OCI-LY3 (cell line): ENCODE data around the gene GAL3ST3.
"Not testable (repeated sequence)": the region's sequence is repeated elsewhere in the genome, so short reads cannot be mapped to it uniquely, and the experiment has no call there.

ENCODE experiments used
- H2AFZ ChIP-seq: fragments of 200-600, 300-600 bp; shearing (Covaris generic); 2 replicates; pipeline ENCODE4 v1.6.0; 2014; ENCODE audit warnings: antibody characterized with exemption, low read depth, low read length
- H3K27ac ChIP-seq: fragments of 200-600, 300-600 bp; sonication (generic); 2 replicates; pipeline ENCODE4 v1.5.1; 2014; ENCODE audit warnings: mild to moderate bottlenecking, low read length, moderate library complexity, mixed read lengths
- H3K27me3 ChIP-seq: fragments of 200-600, 300-600 bp; sonication (generic); 2 replicates; pipeline ENCODE4 v1.6.1; 2014; ENCODE audit warnings: low read depth, low read length, mixed read lengths
- H3K36me3 ChIP-seq: fragments of 200-600, 300-600 bp; sonication (generic); replicated peaks from 2 replicates; pipeline ENCODE3; 2014; ENCODE audit warnings: low read depth, low read length, mixed read lengths
- H3K4me1 ChIP-seq: fragments of 300-600, 200-600 bp; sonication (generic); 2 replicates; pipeline ENCODE4 v1.6.1; 2014; ENCODE audit warnings: low read length, mixed read lengths
- H3K4me2 ChIP-seq: fragments of 200-600, 300-600 bp; sonication (generic); 2 replicates; pipeline ENCODE4 v1.6.1; 2014; ENCODE audit warnings: low read length, mixed read lengths
- H3K4me3 ChIP-seq: fragments of 300-600, 200-600 bp; sonication (generic); 2 replicates; pipeline ENCODE4 v1.5.1; 2014; ENCODE audit warnings: antibody characterized with exemption, mild to moderate bottlenecking, low read length, moderate library complexity
- H3K79me2 ChIP-seq: fragments of 300-600, 200-600 bp; shearing (Covaris generic); 2 replicates; pipeline ENCODE4 v1.6.1; 2014; ENCODE audit warnings: mild to moderate bottlenecking, low read length, mixed read lengths
- H3K9ac ChIP-seq: fragments of 300-600, 200-600 bp; shearing (Covaris generic); 2 replicates; pipeline ENCODE4 v1.6.0; 2014; ENCODE audit warnings: mild to moderate bottlenecking, low read length, moderate library complexity
- H3K9me3 ChIP-seq: fragments of 200-600, 300-600 bp; shearing (Covaris generic); 2 replicates; pipeline ENCODE4 v1.6.1; 2014; ENCODE audit warnings: low read length, mixed read lengths; ENCODE audit not compliant: insufficient read depth
- H4K20me1 ChIP-seq: fragments of 200-600, 300-600 bp; sonication (generic); 2 replicates; pipeline ENCODE4 v1.6.1; 2016; ENCODE audit warnings: low read length, mixed read lengths; ENCODE audit not compliant: insufficient read depth
- CTCF ChIP-seq: fragments of 200-600, 300-600 bp; sonication (generic); IDR thresholded peaks from 2 replicates; pipeline ENCODE4 v1.5.1; 2014; ENCODE audit warnings: antibody characterized with exemption, low read length, low read depth
- EZH2phosphoT487 ChIP-seq: fragments of 200-600 bp; shearing (Covaris generic); IDR thresholded peaks from 2 replicates; pipeline ENCODE4 v1.6.1; 2018; ENCODE audit warnings: antibody characterized with exemption, mixed run types, low read depth

Gene GAL3ST3

GRCh38 chr11:66081505-66081904, 32.5 kb upstream of the GAL3ST3 start:
- H3K27me3 ChIP-seq, result no peaks in the 10 kb centered on the region
- peak overlapping the region; percentile 22 for H3K4me3 ChIP-seq
- no peaks in the 10 kb centered on the region for H3K9me3 ChIP-seq
- TF ChIP-seq EZH2phosphoT487, result no peak
- TF ChIP-seq CTCF, result no peak
- no peak overlapping the region for H2AFZ ChIP-seq
- peak overlapping the region; percentile 2; the same call in 1 of the 2 replicates for H3K9ac ChIP-seq
- H3K36me3 ChIP-seq, result no peaks in the 10 kb centered on the region
- peak overlapping the region; percentile 1; the same call in 1 of the 2 replicates for H3K27ac ChIP-seq
- H3K79me2 ChIP-seq, result no peaks in the 10 kb centered on the region
- peaks cover 18% of the 10 kb centered on the region for H3K4me1 ChIP-seq
- H4K20me1 ChIP-seq, result no peaks in the 10 kb centered on the region; the same call in 1 of the 2 replicates
- H3K4me2 ChIP-seq, result peak overlapping the region; percentile 57

- H3K9me3 ChIP-seq, result no peaks in the 10 kb centered on the region
- no peak overlapping the region for H3K27ac ChIP-seq
- H3K27me3 ChIP-seq, result no peaks in the 10 kb centered on the region
- no peaks in the 10 kb centered on the region for H3K79me2 ChIP-seq
- peaks cover 18% of the 10 kb centered on the region for H3K4me1 ChIP-seq
- TF ChIP-seq CTCF, result no peak
- no peak for TF ChIP-seq EZH2phosphoT487
- no peak overlapping the region for H2AFZ ChIP-seq
- no peak overlapping the region for H3K4me2 ChIP-seq
- H3K36me3 ChIP-seq, result no peaks in the 10 kb centered on the region
- H3K4me3 ChIP-seq, result no peak overlapping the region
- no peaks in the 10 kb centered on the region; the same call in 1 of the 2 replicates for H4K20me1 ChIP-seq
- H3K9ac ChIP-seq, result no peak overlapping the region
Observed at GRCh38 chr11:66080055-66080817, 31.3 kb upstream of the GAL3ST3 start.

GRCh38 chr11:66078949-66079348, 30.0 kb upstream of the GAL3ST3 start:
- H3K9me3 ChIP-seq, H3K36me3 ChIP-seq, H2AFZ ChIP-seq, H3K27me3 ChIP-seq, H3K79me2 ChIP-seq, H3K27ac ChIP-seq, H3K9ac ChIP-seq, H4K20me1 ChIP-seq, H3K4me2 ChIP-seq, H3K4me3 ChIP-seq: not testable (repeated sequence)
- peaks cover 18% of the 10 kb centered on the region for H3K4me1 ChIP-seq

GRCh38 chr11:66077927-66078326, 29.0 kb upstream of the GAL3ST3 start:
- H3K36me3 ChIP-seq, result no peaks in the 10 kb centered on the region
- no peak overlapping the region for H3K27ac ChIP-seq
- H3K9me3 ChIP-seq, result no peaks in the 10 kb centered on the region
- H3K4me1 ChIP-seq, result peaks cover 18% of the 10 kb centered on the region
- no peaks in the 10 kb centered on the region for H3K79me2 ChIP-seq
- no peak overlapping the region for H3K4me2 ChIP-seq
- H2AFZ ChIP-seq, result no peak overlapping the region
- H3K9ac ChIP-seq, result no peak overlapping the region
- TF ChIP-seq CTCF, result no peak
- no peak for TF ChIP-seq EZH2phosphoT487
- H4K20me1 ChIP-seq, result no peaks in the 10 kb centered on the region; the same call in 1 of the 2 replicates
- no peaks in the 10 kb centered on the region for H3K27me3 ChIP-seq
- no peak overlapping the region for H3K4me3 ChIP-seq
